HG03378 (cell line): ENCODE results near the gene RSPH6A.

ENCODE experiments used
- ATAC-seq: cut with Tn5 transposase; IDR thresholded peaks from one replicate; pipeline ENCODE4 v1.9.1; 2021; ENCODE audit warnings: mild to moderate bottlenecking, moderate library complexity; ENCODE audit not compliant: unreplicated experiment

Gene RSPH6A

GRCh38 chr19:45814851-45815480 is at the start of gene RSPH6A:
Gene RSPH6A, minus strand, starts transcription at chr19:45815308. Its CDS starts 132 bp downstream, at chr19:45815176.
- no peak for ATAC-seq

- ATAC-seq, result no peak
Observed at GRCh38 chr19:45864629-45865082, 49.5 kb upstream of the RSPH6A start.

GRCh38 chr19:45863840-45864628 is 48.9 kb upstream of the RSPH6A start, which contains the start of gene FOXA3:
Gene FOXA3, plus strand, starts transcription at chr19:45864326. Its CDS starts 131 bp downstream, at chr19:45864457.
- no peak for ATAC-seq

DNA sequence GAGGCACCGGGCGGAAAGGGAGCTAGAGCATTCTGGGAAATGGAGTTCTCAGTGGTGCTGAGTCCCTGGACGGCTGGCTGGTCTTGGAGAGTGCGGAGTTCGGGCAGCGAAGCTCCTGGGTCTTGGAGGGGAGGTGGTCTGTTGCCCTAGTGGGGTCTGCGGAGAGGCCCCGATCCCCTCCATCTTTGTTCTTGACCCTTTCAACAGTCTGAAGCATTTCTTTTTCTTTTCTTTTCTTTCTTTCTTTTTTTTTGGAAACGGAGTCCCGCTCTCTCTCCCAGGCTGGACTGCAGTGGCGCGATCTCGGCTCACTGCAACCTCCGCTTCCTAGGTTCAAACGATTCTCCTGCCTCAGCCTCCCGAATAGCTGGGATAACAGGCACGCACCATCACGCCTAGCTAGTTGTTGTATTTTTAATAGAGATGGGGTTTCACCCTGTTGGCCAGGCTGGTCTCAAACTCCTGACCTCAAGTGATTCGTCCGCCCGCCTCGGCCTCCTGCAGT is 48.3 kb upstream of the RSPH6A start:
- no peak for ATAC-seq

DNA sequence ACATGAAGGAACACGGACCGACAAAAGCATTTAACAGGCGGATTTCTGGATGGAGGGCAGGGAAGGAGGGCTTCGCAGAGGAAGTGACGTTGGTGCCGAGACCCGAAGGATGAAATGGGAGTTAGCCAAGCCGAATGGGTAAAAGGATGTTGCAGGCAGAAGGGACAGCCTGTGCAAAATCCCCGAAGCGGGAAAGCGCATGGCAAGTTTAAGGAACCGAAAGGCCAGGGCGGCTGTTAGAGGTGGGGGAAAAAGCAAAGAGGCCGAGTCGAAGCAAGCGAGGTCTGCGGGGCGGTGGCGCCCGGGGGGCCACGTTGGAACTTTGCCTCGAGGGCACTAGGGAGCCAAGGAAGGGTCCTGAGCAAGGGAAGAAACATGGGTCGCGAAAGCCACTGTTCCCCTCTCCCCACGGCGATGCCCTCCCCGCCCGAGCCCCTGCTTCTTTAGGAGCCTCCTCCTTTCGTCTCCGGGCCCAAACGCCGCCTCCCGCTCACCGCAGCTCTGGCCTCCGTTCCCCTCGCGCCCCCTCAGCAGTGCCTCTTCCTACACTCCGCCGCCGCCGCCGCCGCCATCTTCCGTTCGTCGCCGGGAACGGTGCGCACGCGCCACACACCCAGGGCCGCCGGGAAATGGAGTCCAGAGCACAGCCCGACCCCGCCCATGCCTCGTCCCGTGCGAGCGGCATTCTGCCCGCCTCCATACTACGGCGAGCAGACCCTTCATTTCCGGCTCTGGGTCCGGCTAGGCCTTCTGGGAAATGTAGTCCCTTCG is 47.6 kb upstream of the RSPH6A start, which contains the start of gene SYMPK:
Gene SYMPK (minus strand): TSS at position 584 of the 771 bp plus-strand sequence. CDS start 8,652 bp downstream, outside the sequence.
- ATAC-seq, result peak; percentile 86

GRCh38 chr19:45862271-45862563 is 47.1 kb upstream of the RSPH6A start:
- ATAC-seq, result no peak

- no peak for ATAC-seq
Observed at GRCh38 chr19:45860359-45861259, 45.5 kb upstream of the RSPH6A start.

DNA sequence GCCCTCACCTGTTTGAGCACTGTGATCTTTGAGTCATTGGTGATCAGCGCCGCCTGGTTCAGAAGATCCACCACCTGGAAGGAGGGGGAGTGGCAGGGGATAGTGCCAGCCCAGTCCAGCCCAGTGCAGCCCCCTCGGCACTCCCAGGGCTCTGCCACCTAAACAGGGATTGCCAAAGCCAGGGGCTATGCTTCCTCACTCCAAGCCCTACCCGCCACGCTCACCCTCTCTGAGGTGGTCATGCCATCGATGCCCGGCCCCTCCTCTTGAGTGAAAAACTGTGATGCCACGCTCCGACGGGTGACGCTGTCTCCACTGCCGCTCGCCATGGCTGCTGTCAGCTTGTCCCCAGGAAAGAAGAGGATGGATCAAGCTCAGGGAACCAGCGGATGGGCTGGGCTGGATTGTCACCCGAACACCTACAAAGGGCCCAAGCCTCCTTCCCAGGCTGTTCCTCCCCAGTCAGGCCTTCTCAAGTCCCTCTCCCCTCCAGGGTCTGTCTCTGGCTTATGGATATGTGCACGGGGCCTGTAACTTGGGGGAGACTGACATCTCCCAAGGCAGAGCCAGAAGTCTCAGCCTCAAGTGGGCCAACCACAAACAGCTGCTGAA is 39.2 kb upstream of the RSPH6A start:
- no peak for ATAC-seq

- ATAC-seq, result no peak
Observed at GRCh38 chr19:45852983-45853382, 37.9 kb upstream of the RSPH6A start.

- no peak for ATAC-seq
Observed at GRCh38 chr19:45852145-45852750, 37.1 kb upstream of the RSPH6A start.

GRCh38 chr19:45848922-45849321 is 33.8 kb upstream of the RSPH6A start:
- no peak for ATAC-seq

DNA sequence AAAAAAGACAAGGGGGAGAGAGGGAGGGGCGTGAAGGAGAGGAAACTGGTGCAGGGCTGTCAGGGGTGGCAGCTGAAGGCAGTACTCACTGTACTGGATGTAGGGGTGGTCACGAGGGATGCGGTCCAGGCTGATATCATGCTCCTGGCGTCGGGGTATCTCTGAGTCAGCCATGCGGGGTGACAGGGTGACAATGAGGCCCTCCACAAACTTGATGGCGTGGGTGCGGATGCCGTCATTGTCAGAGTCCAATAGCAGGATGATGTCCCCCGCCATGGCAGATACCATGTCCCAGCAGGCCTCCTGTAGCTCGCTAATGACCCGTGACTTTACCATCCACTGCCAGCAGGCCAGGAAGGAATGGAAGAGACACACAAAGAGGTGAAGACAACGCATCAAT is 32.6 kb upstream of the RSPH6A start:
- no peak for ATAC-seq

DNA sequence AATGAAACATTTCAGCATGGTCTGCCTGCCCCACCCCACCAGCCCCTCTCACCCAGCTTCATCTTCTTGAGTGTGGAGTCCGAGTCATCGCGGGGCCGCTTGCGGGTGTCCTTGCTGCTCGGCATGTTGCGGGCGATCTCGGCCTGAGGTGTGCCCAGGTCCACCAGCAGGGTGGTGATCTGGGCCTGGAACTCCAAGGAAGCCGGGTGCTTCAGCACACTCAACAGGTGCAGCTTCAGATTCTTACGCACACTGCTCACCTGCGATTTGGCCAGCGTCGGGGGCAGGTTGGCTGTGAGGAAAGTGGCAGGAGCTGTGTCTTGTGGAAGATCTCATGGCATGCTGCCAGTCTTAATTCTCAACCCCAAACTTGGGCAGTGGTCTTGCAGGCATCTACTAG is 27.1 kb upstream of the RSPH6A start:
- ATAC-seq, result no peak

DNA sequence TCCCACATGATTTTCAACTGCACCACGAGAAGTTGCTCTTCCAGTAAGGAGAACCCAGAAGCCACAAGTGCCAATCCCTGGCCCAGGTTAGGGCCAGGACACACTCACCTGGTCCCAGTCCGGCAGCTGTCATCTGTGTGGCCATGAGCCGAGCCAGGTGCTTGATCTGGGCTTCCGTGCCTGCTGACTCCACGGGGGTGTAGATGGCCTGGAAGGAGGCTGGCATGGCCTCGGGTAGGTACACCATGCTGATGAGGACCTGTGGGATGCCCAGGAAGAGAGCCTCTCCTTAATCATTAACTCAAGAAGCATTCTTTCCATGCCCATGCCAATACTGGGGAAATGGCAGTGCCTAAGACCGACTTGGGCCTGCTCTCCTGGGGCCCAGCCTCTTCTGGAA is 19.9 kb upstream of the RSPH6A start:
- ATAC-seq, result no peak

DNA sequence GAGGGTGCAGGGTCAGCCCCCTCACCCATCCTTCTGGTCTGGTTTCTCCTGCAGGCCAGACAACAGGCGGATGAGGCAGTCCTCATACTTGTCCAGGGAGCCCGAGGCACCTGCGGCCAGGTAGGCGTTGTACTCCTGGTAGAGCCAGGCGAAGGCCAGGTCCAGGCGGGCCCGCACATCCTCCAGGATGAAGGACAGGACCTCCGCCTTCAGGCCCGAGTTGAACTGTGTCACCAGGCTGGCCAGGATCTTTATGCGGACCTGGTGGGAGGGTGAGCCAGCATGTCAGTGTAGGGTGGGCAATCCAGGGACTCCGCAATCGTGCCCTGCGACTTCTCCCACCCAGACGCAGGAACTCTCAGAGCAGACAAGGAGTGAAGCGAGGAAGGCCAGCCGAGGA is 13.8 kb upstream of the RSPH6A start:
- no peak for ATAC-seq

- no peak for ATAC-seq
Observed at GRCh38 chr19:45828523-45828922, 13.4 kb upstream of the RSPH6A start.

DNA sequence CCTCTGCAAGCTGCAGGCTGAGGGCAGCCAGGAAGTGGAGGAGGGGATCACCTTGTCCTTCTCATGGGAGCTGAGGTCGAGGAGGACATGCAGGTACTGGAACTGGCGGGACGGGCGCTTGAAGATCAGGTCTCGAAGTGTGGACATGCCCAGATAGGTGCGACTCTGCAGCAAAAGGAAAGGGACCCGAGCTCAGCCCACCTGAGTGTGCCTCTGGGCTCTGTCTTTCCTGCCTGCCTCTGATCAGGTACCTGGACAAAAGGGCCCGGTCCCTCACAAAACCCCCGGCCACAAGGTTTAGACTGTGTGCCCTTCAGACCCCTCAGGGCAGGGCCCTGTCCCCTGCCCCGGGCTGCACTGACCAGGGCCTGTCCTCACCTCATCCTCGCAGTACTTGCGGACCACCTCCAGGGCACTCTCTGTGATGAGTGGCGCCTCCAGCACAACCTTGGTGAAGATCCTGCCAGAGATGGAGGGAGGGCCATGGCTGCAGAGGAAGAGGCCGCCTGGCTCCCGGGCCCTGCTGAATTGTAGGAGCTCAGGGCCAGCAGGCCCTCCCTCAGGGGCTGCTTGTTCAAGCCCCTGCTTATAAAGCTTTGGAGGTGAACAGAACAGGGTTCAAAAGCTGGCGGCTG is 12.5 kb upstream of the RSPH6A start:
- no peak for ATAC-seq

GRCh38 chr19:45826934-45827333 is 11.8 kb upstream of the RSPH6A start:
- no peak for ATAC-seq
